ENCODE data around the gene MDC1. TPM values are rescaled to one million over a fixed set of nuclear protein-coding genes. Genes with fewer than 3 reads are reported as not detected.
A peak's percentile ranks its signal among the peaks of the same experiment; 100 is the strongest.

The MDC1 gene
- total and polyA plus RNA-seq, 2 donors (not counting 3 experiments of a cell fraction or from before 2014, with no cell fraction given), result 16.8 to 42.3 TPM

GRCh38 chr6:30686009-30686907, 30.8 kb downstream of the MDC1 start, which contains the start of gene PPP1R18:
TSS of gene PPP1R18 (minus strand) at chr6:30686645. CDS start at chr6:30686018, 627 bp downstream.
- H3K27me3 ChIP-seq (ENCODE audit: control insufficient read depth in 2 of 2, insufficient read depth in 2 of 2, low read length in 2 of 2), result no peaks in the 10 kb centered on the region
- H3K27ac ChIP-seq (ENCODE audit: insufficient read depth, low read depth, low read length), result peak within 1 kb of the TSS; percentile 93
- H3K9ac ChIP-seq (replicated peaks; ENCODE audit: extremely low read depth, insufficient read depth, low read length), result peak within 1 kb of the TSS; percentile 95
- no peaks in the 10 kb centered on the region for H4K20me1 ChIP-seq (replicated peaks; ENCODE audit: control insufficient read depth, extremely low read depth, insufficient read depth, low read length)
- intact Hi-C loops (cut with micrococcal nuclease), result no loop called here
- no peaks in the 10 kb centered on the region for H3K36me3 ChIP-seq (ENCODE audit: control insufficient read depth in 2 of 2, extremely low read depth in 1 of 2, insufficient read depth in 2 of 2, low read length in 2 of 2)
- H3K4me3 ChIP-seq (replicated peaks in 1 of 3; ENCODE audit: insufficient read depth in 1 of 3, low read depth in 1 of 3, low read length in 3 of 3), result peak within 1 kb of the TSS; percentile 81 to 92 (median 90)
- FAIRE-seq, result peak; percentile 73
- peak; percentile 28 for DNase-seq (ENCODE audit: low read depth, low spot score)
- peaks cover 39% of the 10 kb centered on the region for H3K4me1 ChIP-seq (ENCODE audit: control insufficient read depth, extremely low read depth, insufficient read depth, low read length)
- peak within 1 kb of the TSS; percentile 21 for H2AFZ ChIP-seq (ENCODE audit: low read depth, low read length)
- POLR2A ChIA-PET, result interaction anchor here (1.8 kb wide), 1 partner anchor 31 kb away, joined by 6 read pairs; the partner anchor contains the start of gene MDC1
- CTCF ChIA-PET, result interaction anchor here (0.9 to 5.2 kb wide), 7 partner anchors 13 to 228 kb away, joined by 3 to 25 read pairs (median 4); partner anchors contain the start of genes DHX16, MDC1 and VARS2
- BruUV-seq (replicated peaks), result no TSS peak
- TF ChIP-seq POLR2A (IDR thresholded peaks at IDR 0.05; ENCODE audit: low read depth, low read length) (peak; percentile 88), EZH2 (IDR thresholded peaks at IDR 0.05; ENCODE audit: borderline replicate concordance, low read depth, low read length, severe bottlenecking) (no peak), POLR2AphosphoS5 (IDR thresholded peaks at IDR 0.05; ENCODE audit: insufficient read depth, low read depth, low read length) (peak; percentile 70)
- dilution Hi-C loops (cut with MboI; ENCODE audit: extremely low pct_ligation_motif_present, low sequenced_read_pairs), result no loop called here
- peak within 1 kb of the TSS; percentile 80 for H3K4me2 ChIP-seq (ENCODE audit: insufficient read depth, low read length)
- no peaks in the 10 kb centered on the region for H3K9me3 ChIP-seq (replicated peaks; ENCODE audit: control insufficient read depth, insufficient read depth, low read length)
- no peaks in the 10 kb centered on the region for H3K9me1 ChIP-seq (replicated peaks; ENCODE audit: control insufficient read depth, extremely low read depth, insufficient read depth, low read length)
- peaks cover 75% of the 10 kb centered on the region for H3K79me2 ChIP-seq (ENCODE audit: control insufficient read depth, insufficient read depth, low read length)

- H3K9ac ChIP-seq (replicated peaks; ENCODE audit: extremely low read depth, insufficient read depth, low read length), result peak overlapping the region; percentile 73
- POLR2A ChIA-PET, result interaction anchor here (1.8 kb wide), 1 partner anchor 32 kb away, joined by 6 read pairs; the partner anchor contains the start of gene MDC1
- no peak for FAIRE-seq
- peak overlapping the region; percentile 81 to 92 (median 90) for H3K4me3 ChIP-seq (replicated peaks in 1 of 3; ENCODE audit: insufficient read depth in 1 of 3, low read depth in 1 of 3, low read length in 3 of 3)
- H3K4me1 ChIP-seq (ENCODE audit: control insufficient read depth, extremely low read depth, insufficient read depth, low read length), result peaks cover 41% of the 10 kb centered on the region
- H3K27me3 ChIP-seq (ENCODE audit: control insufficient read depth in 2 of 2, insufficient read depth in 2 of 2, low read length in 2 of 2), result no peaks in the 10 kb centered on the region
- TF ChIP-seq MYC (IDR thresholded peaks at IDR 0.05; ENCODE audit: low read depth, low read length), result no peak
- TF ChIP-seq, protein P1, sequence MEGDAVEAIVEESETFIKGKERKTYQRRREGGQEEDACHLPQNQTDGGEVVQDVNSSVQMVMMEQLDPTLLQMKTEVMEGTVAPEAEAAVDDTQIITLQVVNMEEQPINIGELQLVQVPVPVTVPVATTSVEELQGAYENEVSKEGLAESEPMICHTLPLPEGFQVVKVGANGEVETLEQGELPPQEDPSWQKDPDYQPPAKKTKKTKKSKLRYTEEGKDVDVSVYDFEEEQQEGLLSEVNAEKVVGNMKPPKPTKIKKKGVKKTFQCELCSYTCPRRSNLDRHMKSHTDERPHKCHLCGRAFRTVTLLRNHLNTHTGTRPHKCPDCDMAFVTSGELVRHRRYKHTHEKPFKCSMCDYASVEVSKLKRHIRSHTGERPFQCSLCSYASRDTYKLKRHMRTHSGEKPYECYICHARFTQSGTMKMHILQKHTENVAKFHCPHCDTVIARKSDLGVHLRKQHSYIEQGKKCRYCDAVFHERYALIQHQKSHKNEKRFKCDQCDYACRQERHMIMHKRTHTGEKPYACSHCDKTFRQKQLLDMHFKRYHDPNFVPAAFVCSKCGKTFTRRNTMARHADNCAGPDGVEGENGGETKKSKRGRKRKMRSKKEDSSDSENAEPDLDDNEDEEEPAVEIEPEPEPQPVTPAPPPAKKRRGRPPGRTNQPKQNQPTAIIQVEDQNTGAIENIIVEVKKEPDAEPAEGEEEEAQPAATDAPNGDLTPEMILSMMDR (IDR thresholded peaks at IDR 0.05; ENCODE audit: extremely low read depth in 1 of 2, insufficient read depth in 1 of 2, low read depth in 1 of 2, low read length in 2 of 2), result peak; percentile 20 to 50
- intact Hi-C loops (cut with micrococcal nuclease) (no loop called here), dilution Hi-C loops (cut with MboI; ENCODE audit: extremely low pct_ligation_motif_present, low sequenced_read_pairs) (no loop called here)
- CTCF ChIA-PET, result interaction anchor here (0.9 to 5.2 kb wide), 9 partner anchors 12 to 229 kb away, joined by 3 to 25 read pairs (median 4); partner anchors contain the start of genes DHX16, MDC1 and VARS2
- DNase-seq (ENCODE audit: low read depth, low spot score), result peak; percentile 34
- no peaks in the 10 kb centered on the region for H4K20me1 ChIP-seq (replicated peaks; ENCODE audit: control insufficient read depth, extremely low read depth, insufficient read depth, low read length)
- H3K27ac ChIP-seq (ENCODE audit: insufficient read depth, low read depth, low read length), result peak overlapping the region; percentile 68
- peak overlapping the region; percentile 80 for H3K4me2 ChIP-seq (ENCODE audit: insufficient read depth, low read length)
- no peaks in the 10 kb centered on the region for H3K9me1 ChIP-seq (replicated peaks; ENCODE audit: control insufficient read depth, extremely low read depth, insufficient read depth, low read length)
- no peaks in the 10 kb centered on the region for H3K9me3 ChIP-seq (replicated peaks; ENCODE audit: control insufficient read depth, insufficient read depth, low read length)
- H3K79me2 ChIP-seq (ENCODE audit: control insufficient read depth, insufficient read depth, low read length), result peaks cover 83% of the 10 kb centered on the region
- no peaks in the 10 kb centered on the region for H3K36me3 ChIP-seq (ENCODE audit: control insufficient read depth in 2 of 2, extremely low read depth in 1 of 2, insufficient read depth in 2 of 2, low read length in 2 of 2)
- BruUV-seq (replicated peaks), result TSS peak; percentile 56
- no peak overlapping the region for H2AFZ ChIP-seq (ENCODE audit: low read depth, low read length)
Measured at GRCh38 chr6:30685157-30686008, 31.7 kb downstream of the MDC1 start.

All from endothelial cell of umbilical vein (primary cell).